NK-92 treated with Interleukin-12 subunit alpha and Interleukin-12 subunit beta, amount 100 ng/mL, for 24 hours (cell line): ENCODE measurements around the gene UNC13D.

ENCODE experiments used
- DNase-seq: peaks from one replicate; lab custom pipeline; 2025; lab: John Stamatoyannopoulos, UW

UNC13D gene

GRCh38 chr17:75850928-75851692 is 6.9 kb upstream of the UNC13D start:
- no peak for DNase-seq

GRCh38 chr17:75849724-75850123 is 5.5 kb upstream of the UNC13D start:
- DNase-seq, result no peak

GRCh38 chr17:75849279-75849646 is 5.1 kb upstream of the UNC13D start:
- no peak for DNase-seq

- peak; percentile 35 for DNase-seq
Observed at GRCh38 chr17:75848523-75849278, 4.5 kb upstream of the UNC13D start.

GRCh38 chr17:75847614-75848522 is 3.7 kb upstream of the UNC13D start:
- no peak for DNase-seq

GRCh38 chr17:75846692-75847613 is 2.7 kb upstream of the UNC13D start:
- no peak for DNase-seq

GRCh38 chr17:75845933-75846691 is 1.9 kb upstream of the UNC13D start:
- no peak for DNase-seq

GRCh38 chr17:75845058-75845711 is 981 bp upstream of the UNC13D start:
- DNase-seq, result peak; percentile 30

- DNase-seq, result no peak
Observed at GRCh38 chr17:75844530-75845057, 390 bp upstream of the UNC13D start.

GRCh38 chr17:75842963-75843576 is 1.1 kb downstream of the UNC13D start:
- peak; percentile 13 for DNase-seq

GRCh38 chr17:75842411-75842810 is 1.8 kb downstream of the UNC13D start:
- DNase-seq, result no peak

- DNase-seq, result no peak
Observed at GRCh38 chr17:75840799-75841164, 3.4 kb downstream of the UNC13D start.

- DNase-seq, result no peak
Observed at GRCh38 chr17:75839942-75840798, 4.0 kb downstream of the UNC13D start.

- no peak for DNase-seq
Observed at GRCh38 chr17:75838410-75838809, 5.8 kb downstream of the UNC13D start.

GRCh38 chr17:75837899-75838298 is 6.3 kb downstream of the UNC13D start:
- no peak for DNase-seq

- DNase-seq, result no peak
Observed at GRCh38 chr17:75836605-75837004, 7.6 kb downstream of the UNC13D start.

GRCh38 chr17:75835654-75835987 is 8.6 kb downstream of the UNC13D start:
- no peak for DNase-seq

GRCh38 chr17:75834928-75835653 is 9.1 kb downstream of the UNC13D start:
- no peak for DNase-seq
